GM23338 (cell line): ENCODE results near the gene SYCP2. TPM values are rescaled to one million over a fixed set of nuclear protein-coding genes. Genes with fewer than 3 reads are reported as not detected.
"Not testable (repeated sequence)": the region's sequence is repeated elsewhere in the genome, so short reads cannot be mapped to it uniquely, and the experiment has no call there.

Source experiments
- ATAC-seq: fragments of 200-7000 bp; cut with Tn5 transposase; 3 replicates; pipeline ENCODE4 v1.9.1; 2020
- DNase-seq: peaks from one replicate; pipeline ENCODE4 v3.0.0-alpha.2; 2015; ENCODE audit warnings: low spot score
- H2AFZ ChIP-seq: fragments of 200-600 bp; sonication (generic); 2 replicates; pipeline ENCODE4 v1.8.0; 2016; ENCODE audit warnings: antibody characterized with exemption, mild to moderate bottlenecking, moderate library complexity
- H3F3A ChIP-seq: fragments of 200-600 bp; sonication (generic); replicated peaks from 2 replicates; pipeline ENCODE4 v1.8.0; 2017; ENCODE audit warnings: antibody characterized with exemption, mixed run types, low read depth
- H3K27ac ChIP-seq: fragments of 200-600 bp; sonication (generic); 2 replicates; pipeline ENCODE4 v1.6.1; 2016; ENCODE audit warnings: low read depth
- H3K27me3 ChIP-seq: fragments of 200-600 bp; sonication (generic); 2 replicates; pipeline ENCODE4 v1.8.0; 2016; ENCODE audit warnings: mild to moderate bottlenecking, mixed run types, moderate library complexity; ENCODE audit not compliant: insufficient read depth
- H3K36me3 ChIP-seq: fragments of 200-600 bp; sonication (generic); 2 replicates; pipeline ENCODE4 v1.8.0; 2016; ENCODE audit warnings: mild to moderate bottlenecking; ENCODE audit not compliant: insufficient read depth
- H3K4me1 ChIP-seq: fragments of 200-600 bp; sonication (generic); 2 replicates; pipeline ENCODE4 v1.8.0; 2016; ENCODE audit warnings: mild to moderate bottlenecking, moderate library complexity; ENCODE audit not compliant: insufficient read depth
- H3K4me2 ChIP-seq: fragments of 200-600 bp; sonication (generic); 2 replicates; pipeline ENCODE4 v1.7.1; 2017; ENCODE audit warnings: mixed run types
- H3K4me3 ChIP-seq: fragments of 200-600 bp; sonication (generic); 2 replicates; pipeline ENCODE4 v1.6.1; 2016; ENCODE audit warnings: mixed run types
- H3K79me2 ChIP-seq: fragments of 200-600 bp; sonication (generic); replicated peaks from 2 replicates; pipeline ENCODE4 v1.8.0; 2017; ENCODE audit warnings: mild to moderate bottlenecking; ENCODE audit not compliant: insufficient read depth
- H3K9me2 ChIP-seq: fragments of 200-600 bp; sonication (generic); 2 replicates; pipeline ENCODE4 v1.8.0; 2017; ENCODE audit not compliant: insufficient read depth
- H4K20me1 ChIP-seq: fragments of 200-600 bp; sonication (generic); replicated peaks from 2 replicates; pipeline ENCODE4 v1.8.0; 2017; ENCODE audit warnings: mild to moderate bottlenecking; ENCODE audit not compliant: insufficient read depth
- H3K27ac Mint-ChIP-seq: 2 replicates; pipeline ENCODE4 v1.8.0; 2020; ENCODE audit warnings: inconsistent platforms, mild to moderate bottlenecking, moderate library complexity, mixed read lengths
- H3K27me3 Mint-ChIP-seq: 3 replicates; pipeline ENCODE4 v1.8.0; 2022; ENCODE audit warnings: low read depth, mild to moderate bottlenecking, moderate library complexity, mixed read lengths, inconsistent platforms; ENCODE audit not compliant: insufficient read depth, poor library complexity
- H3K36me3 Mint-ChIP-seq: 3 replicates; pipeline ENCODE4 v1.8.0; 2021; ENCODE audit warnings: low read depth, mild to moderate bottlenecking, inconsistent platforms, moderate library complexity, mixed read lengths
- H3K4me1 Mint-ChIP-seq: 3 replicates; pipeline ENCODE4 v1.8.0; 2020; ENCODE audit warnings: mild to moderate bottlenecking, inconsistent platforms, mixed read lengths
- H3K4me3 Mint-ChIP-seq: 3 replicates; pipeline ENCODE4 v1.8.0; 2021; ENCODE audit warnings: moderate library complexity, mild to moderate bottlenecking, inconsistent platforms, mixed read lengths
- H3K9me3 Mint-ChIP-seq: 3 replicates; pipeline ENCODE4 v1.8.0; 2020; ENCODE audit warnings: moderate library complexity, mild to moderate bottlenecking, inconsistent platforms, mixed read lengths
- CREB1 ChIP-seq: fragments of 250-450 bp; sonication (Bioruptor Pico); IDR thresholded peaks from 2 replicates; pipeline ENCODE4 v1.5.0; 2020; ENCODE audit warnings: low read depth, mild to moderate bottlenecking, moderate library complexity
- POLR2AphosphoS5 ChIP-seq: IDR thresholded peaks from 2 replicates; pipeline ENCODE4 v1.6.1; 2016; ENCODE audit warnings: antibody characterized with exemption, low read depth
- STAT1 ChIP-seq: IDR thresholded peaks from one replicate; pipeline ENCODE4 v1.6.1; 2016; ENCODE audit warnings: antibody characterized with exemption; ENCODE audit not compliant: unreplicated experiment
- ZNF331 ChIP-seq: fragments of 250-450 bp; sonication (Bioruptor Pico); IDR thresholded peaks from 2 replicates; pipeline ENCODE4 v1.5.0; 2020; ENCODE audit warnings: low read depth, mild to moderate bottlenecking, moderate library complexity
- ZNF462 ChIP-seq: fragments of 250-450 bp; sonication (Bioruptor Pico); IDR thresholded peaks from 2 replicates; pipeline ENCODE4 v1.5.0; 2020; ENCODE audit warnings: mild to moderate bottlenecking, moderate library complexity
- polyA plus RNA-seq: library from polyadenylated mRNA; unstranded; fragments of >200 nt; fragmentation: Nextera tagmentation; extraction: Ambion mirVana; gene quantifications from 2 replicates; pipeline ENCODE4 v1.2.1, GENCODE V29; 2016
- total RNA-seq: library from RNA; depleted of rRNA; stranded (reverse); fragments of >200 nt; shearing (Covaris generic); gene quantifications from 2 replicates; pipeline ENCODE4 v1.2.3, GENCODE V29; 2014

Gene SYCP2
- total and polyA plus RNA-seq, 2 experiments from 2014 or later = 0.50 to 2.1 TPM

DNA sequence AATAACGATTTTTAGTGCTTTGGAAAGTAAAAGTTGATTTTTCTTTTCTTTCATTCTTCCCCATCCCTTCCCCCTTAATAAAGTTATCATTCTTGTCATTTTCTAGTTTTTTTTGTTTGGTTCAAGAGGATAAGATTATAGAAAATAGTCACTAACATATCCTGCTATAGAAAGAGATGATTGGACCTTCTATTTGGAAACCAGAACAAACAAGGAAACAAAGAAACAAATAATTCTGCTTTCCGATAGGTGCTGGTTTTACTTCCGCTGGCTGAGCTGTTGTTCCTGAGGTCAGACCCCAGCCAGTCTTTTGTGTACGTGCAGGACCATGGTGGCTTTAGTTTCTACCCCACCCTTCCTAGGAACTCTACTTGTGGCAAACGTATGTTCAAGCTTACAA is 24.7 kb upstream of the SYCP2 start, which contains the start of gene CDH26 (continued):
- TF ChIP-seq STAT1 (no peak), CREB1 (CRISPR knock-in tag) (no peak), ZNF331 (CRISPR knock-in tag) (no peak), ZNF462 (CRISPR knock-in tag) (no peak), POLR2AphosphoS5 (no peak)

GRCh38 chr20:59957568-59957967 is 24.1 kb upstream of the SYCP2 start:
- not testable (repeated sequence) for ATAC-seq, H3K9me3 Mint-ChIP-seq, H3K9me2 ChIP-seq, H3K4me3 Mint-ChIP-seq, H2AFZ ChIP-seq, H3K36me3 Mint-ChIP-seq, H3K27ac ChIP-seq, H3K4me1 ChIP-seq, H3F3A ChIP-seq, H3K4me1 Mint-ChIP-seq, H3K79me2 ChIP-seq, H3K4me3 ChIP-seq, H4K20me1 ChIP-seq, H3K27ac Mint-ChIP-seq, DNase-seq, H3K36me3 ChIP-seq, H3K27me3 ChIP-seq, H3K4me2 ChIP-seq, H3K27me3 Mint-ChIP-seq
